ENCODE measurements around the gene IGHMBP2. TPM values are rescaled to one million over a fixed set of nuclear protein-coding genes. Genes with fewer than 3 reads are reported as not detected.

IGHMBP2 gene
- total RNA-seq, 1 donor from 2014 or later: 18.1 TPM

GRCh38 chr11:68891351-68891948 is 12.2 kb upstream of the IGHMBP2 start:
- H3K27ac Mint-ChIP-seq (ENCODE audit: unreplicated experiment): peak overlapping the region; percentile 98
- no peaks in the 10 kb centered on the region for H3K9me3 Mint-ChIP-seq (ENCODE audit: low read depth)
- H3K4me3 Mint-ChIP-seq (ENCODE audit: unreplicated experiment): peak overlapping the region; percentile 57
- peaks cover 33% of the 10 kb centered on the region for H3K4me1 Mint-ChIP-seq (ENCODE audit: low read depth)
- TF ChIP-seq, protein P1, sequence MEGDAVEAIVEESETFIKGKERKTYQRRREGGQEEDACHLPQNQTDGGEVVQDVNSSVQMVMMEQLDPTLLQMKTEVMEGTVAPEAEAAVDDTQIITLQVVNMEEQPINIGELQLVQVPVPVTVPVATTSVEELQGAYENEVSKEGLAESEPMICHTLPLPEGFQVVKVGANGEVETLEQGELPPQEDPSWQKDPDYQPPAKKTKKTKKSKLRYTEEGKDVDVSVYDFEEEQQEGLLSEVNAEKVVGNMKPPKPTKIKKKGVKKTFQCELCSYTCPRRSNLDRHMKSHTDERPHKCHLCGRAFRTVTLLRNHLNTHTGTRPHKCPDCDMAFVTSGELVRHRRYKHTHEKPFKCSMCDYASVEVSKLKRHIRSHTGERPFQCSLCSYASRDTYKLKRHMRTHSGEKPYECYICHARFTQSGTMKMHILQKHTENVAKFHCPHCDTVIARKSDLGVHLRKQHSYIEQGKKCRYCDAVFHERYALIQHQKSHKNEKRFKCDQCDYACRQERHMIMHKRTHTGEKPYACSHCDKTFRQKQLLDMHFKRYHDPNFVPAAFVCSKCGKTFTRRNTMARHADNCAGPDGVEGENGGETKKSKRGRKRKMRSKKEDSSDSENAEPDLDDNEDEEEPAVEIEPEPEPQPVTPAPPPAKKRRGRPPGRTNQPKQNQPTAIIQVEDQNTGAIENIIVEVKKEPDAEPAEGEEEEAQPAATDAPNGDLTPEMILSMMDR (IDR thresholded peaks at IDR 0.05): no peak
- DNase-seq (ENCODE audit: low spot score): peak; percentile 68
- H3K27me3 Mint-ChIP-seq (ENCODE audit: low read depth): no peaks in the 10 kb centered on the region
- peaks cover 12% of the 10 kb centered on the region for H3K36me3 Mint-ChIP-seq (ENCODE audit: low read depth)

GRCh38 chr11:68892576-68892975 is 11.1 kb upstream of the IGHMBP2 start:
- peaks cover 31% of the 10 kb centered on the region for H3K4me1 Mint-ChIP-seq (ENCODE audit: low read depth)
- H3K27ac Mint-ChIP-seq (ENCODE audit: unreplicated experiment): peak overlapping the region; percentile 75
- peaks cover 20% of the 10 kb centered on the region for H3K36me3 Mint-ChIP-seq (ENCODE audit: low read depth)
- TF ChIP-seq, protein P1 (IDR thresholded peaks at IDR 0.05): no peak
- H3K4me3 Mint-ChIP-seq (ENCODE audit: unreplicated experiment): no peak overlapping the region
- no peak for DNase-seq (ENCODE audit: low spot score)
- H3K27me3 Mint-ChIP-seq (ENCODE audit: low read depth): no peaks in the 10 kb centered on the region
- no peaks in the 10 kb centered on the region for H3K9me3 Mint-ChIP-seq (ENCODE audit: low read depth)

- Mint-ChIP-seq H3K9me3 (ENCODE audit: low read depth) (no peaks in the 10 kb centered on the region), H3K36me3 (ENCODE audit: low read depth) (peaks cover 22% of the 10 kb centered on the region), H3K4me3 (ENCODE audit: unreplicated experiment) (no peak overlapping the region), H3K4me1 (ENCODE audit: low read depth) (peaks cover 31% of the 10 kb centered on the region), H3K27ac (ENCODE audit: unreplicated experiment) (no peak overlapping the region), H3K27me3 (ENCODE audit: low read depth) (no peaks in the 10 kb centered on the region)
- TF ChIP-seq, protein P1 (IDR thresholded peaks at IDR 0.05): no peak
- DNase-seq (ENCODE audit: low spot score): no peak
These were observed 10.4 kb upstream of the IGHMBP2 start for GRCh38 chr11:68893282-68893681.

DNA sequence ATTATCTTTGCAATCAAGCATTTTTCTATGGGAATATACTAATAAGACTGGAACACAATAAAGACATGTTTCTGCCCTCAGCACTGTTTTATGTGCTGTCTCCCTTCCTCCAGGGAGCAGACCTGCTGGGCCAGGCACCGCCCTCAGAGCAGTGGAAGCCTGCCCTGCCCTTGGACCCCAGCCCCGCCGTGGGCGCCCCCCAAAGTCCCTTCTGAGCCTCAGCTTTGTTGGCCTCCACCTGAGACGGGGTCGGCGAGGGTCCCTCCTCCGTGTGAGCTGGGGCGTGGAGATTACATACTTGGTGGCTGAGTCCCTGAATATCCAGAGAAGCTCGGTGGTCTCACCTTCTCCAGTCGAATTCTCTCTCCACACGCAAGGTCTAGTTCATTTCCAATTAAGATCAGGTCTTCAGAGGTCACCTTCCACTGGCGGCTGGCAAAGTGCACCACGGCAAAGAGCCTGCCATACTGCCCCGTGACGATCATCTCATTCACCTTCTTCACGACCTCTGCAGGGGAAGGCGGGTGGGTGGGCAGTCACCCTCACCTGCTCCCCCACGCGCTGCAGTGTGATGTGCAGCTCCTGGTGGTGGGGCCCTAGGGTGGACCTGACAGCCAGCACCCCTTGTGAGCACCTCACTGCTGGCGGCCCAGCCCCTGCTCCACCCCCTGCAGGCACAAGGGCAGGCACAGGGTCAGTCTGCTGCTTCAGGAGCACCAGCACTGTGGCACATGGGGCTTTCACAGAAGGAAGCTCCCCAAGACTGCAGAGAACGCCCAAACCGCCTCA is 7.3 kb upstream of the IGHMBP2 start:
- no peak for DNase-seq (ENCODE audit: low spot score)
- Mint-ChIP-seq H3K9me3 (ENCODE audit: low read depth) (no peaks in the 10 kb centered on the region), H3K27me3 (ENCODE audit: low read depth) (no peaks in the 10 kb centered on the region), H3K36me3 (ENCODE audit: low read depth) (peaks cover 33% of the 10 kb centered on the region), H3K27ac (ENCODE audit: unreplicated experiment) (no peak overlapping the region), H3K4me3 (ENCODE audit: unreplicated experiment) (no peak overlapping the region), H3K4me1 (ENCODE audit: low read depth) (peaks cover 10% of the 10 kb centered on the region)
- TF ChIP-seq, protein P1 (IDR thresholded peaks at IDR 0.05): no peak

DNA sequence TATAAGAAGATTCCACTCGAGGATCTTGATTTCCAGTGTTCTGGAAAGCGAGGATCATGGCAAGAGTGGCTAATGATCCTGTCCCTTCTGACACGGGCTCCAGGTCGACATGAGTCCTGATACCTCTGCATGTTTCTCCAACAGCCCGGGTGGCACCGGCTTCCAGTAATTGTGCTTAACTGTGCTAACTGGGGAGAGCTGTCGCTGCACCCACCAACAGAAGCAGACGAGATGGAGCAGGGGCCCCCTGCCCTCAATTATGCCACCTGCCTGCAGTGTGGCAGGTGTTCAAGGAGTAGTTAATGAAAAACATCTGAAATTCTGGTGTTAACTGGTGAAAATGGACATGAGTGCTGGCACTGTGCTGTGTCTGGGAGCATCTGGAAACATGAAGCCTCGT is 6.2 kb upstream of the IGHMBP2 start:
- no peaks in the 10 kb centered on the region for H3K9me3 Mint-ChIP-seq (ENCODE audit: low read depth)
- DNase-seq (ENCODE audit: low spot score): no peak
- H3K27ac Mint-ChIP-seq (ENCODE audit: unreplicated experiment): no peak overlapping the region
- peaks cover 12% of the 10 kb centered on the region for H3K4me1 Mint-ChIP-seq (ENCODE audit: low read depth)
- TF ChIP-seq, protein P1 (IDR thresholded peaks at IDR 0.05): no peak
- H3K36me3 Mint-ChIP-seq (ENCODE audit: low read depth): peaks cover 33% of the 10 kb centered on the region
- H3K27me3 Mint-ChIP-seq (ENCODE audit: low read depth): no peaks in the 10 kb centered on the region
- H3K4me3 Mint-ChIP-seq (ENCODE audit: unreplicated experiment): no peak overlapping the region
